KG1 (cell line): Measurements from ENCODE around the gene ODAD2.
"Not testable (repeated sequence)": the region's sequence is repeated elsewhere in the genome, so short reads cannot be mapped to it uniquely, and the experiment has no call there.

Experiments
- DNase-seq: peaks from one replicate; lab custom pipeline; 2025; lab: John Stamatoyannopoulos, UW

ODAD2 gene

GRCh38 chr10:27998954-27999275, at the start of gene ODAD2:
Gene ODAD2 (minus strand): TSS chr10:27999079. CDS start chr10:27995142, 3,937 bp downstream.
- DNase-seq = no peak

GRCh38 chr10:28047061-28047460, 48.2 kb upstream of the ODAD2 start:
- DNase-seq = no peak

GRCh38 chr10:28046579-28046978, 47.7 kb upstream of the ODAD2 start:
- DNase-seq = no peak

- DNase-seq = no peak
Measured at GRCh38 chr10:28043941-28044340, 45.1 kb upstream of the ODAD2 start.

- DNase-seq = no peak
Measured at GRCh38 chr10:28036587-28036986, 37.7 kb upstream of the ODAD2 start.

GRCh38 chr10:28020993-28021982, 22.4 kb upstream of the ODAD2 start:
- DNase-seq = no peak

- DNase-seq = no peak
Measured at GRCh38 chr10:28020080-28020860, 21.4 kb upstream of the ODAD2 start.

- no peak for DNase-seq
Measured at GRCh38 chr10:28014651-28015050, 15.8 kb upstream of the ODAD2 start.

GRCh38 chr10:28012990-28013515, 14.2 kb upstream of the ODAD2 start:
- DNase-seq = no peak

- no peak for DNase-seq
Measured at GRCh38 chr10:28010821-28011220, 11.9 kb upstream of the ODAD2 start.

- DNase-seq = no peak
Measured at GRCh38 chr10:28008054-28008453, 9.2 kb upstream of the ODAD2 start.

- no peak for DNase-seq
Measured at GRCh38 chr10:28001353-28001752, 2.5 kb upstream of the ODAD2 start.

GRCh38 chr10:27998178-27998953, 513 bp downstream of the ODAD2 start:
- DNase-seq = no peak

GRCh38 chr10:27997865-27998177, 1.1 kb downstream of the ODAD2 start:
- no peak for DNase-seq

- no peak for DNase-seq
Measured at GRCh38 chr10:27995311-27995710, 3.6 kb downstream of the ODAD2 start.

GRCh38 chr10:27989357-27989756, 9.5 kb downstream of the ODAD2 start:
- DNase-seq = not testable (repeated sequence)

- DNase-seq = no peak
Measured at GRCh38 chr10:27986821-27987220, 12.1 kb downstream of the ODAD2 start.

- no peak for DNase-seq
Measured at GRCh38 chr10:27982875-27983543, 15.9 kb downstream of the ODAD2 start.

GRCh38 chr10:27981744-27982143, 17.1 kb downstream of the ODAD2 start:
- no peak for DNase-seq

GRCh38 chr10:27970795-27971194, 28.1 kb downstream of the ODAD2 start:
- DNase-seq = not testable (repeated sequence)

GRCh38 chr10:27969931-27970330, 28.9 kb downstream of the ODAD2 start:
- not testable (repeated sequence) for DNase-seq
